Ramos (cell line): ENCODE measurements around the gene PRDM11.

Source experiments
- in situ Hi-C: fragments of 300-500 bp; cut with MboI; formaldehyde crosslinking; loops from one replicate; pipeline ENCODE4 v1.14.3; 2022; ENCODE audit warnings: low sequenced_read_pairs; ENCODE audit not compliant: unreplicated experiment

The PRDM11 gene

GRCh38 chr11:45155627-45156180, 9.3 kb downstream of the PRDM11 start:
- in situ Hi-C loops = no loop called here

GRCh38 chr11:45156201-45156600, 9.8 kb downstream of the PRDM11 start:
- in situ Hi-C loops = no loop called here

- in situ Hi-C loops = no loop called here
These were observed 10.3 kb downstream of the PRDM11 start for GRCh38 chr11:45156741-45157140.

GRCh38 chr11:45157247-45158209, 11.1 kb downstream of the PRDM11 start:
- in situ Hi-C loops = no loop called here

GRCh38 chr11:45158210-45158731, 11.8 kb downstream of the PRDM11 start:
- in situ Hi-C loops = no loop called here

GRCh38 chr11:45158891-45159605, 12.6 kb downstream of the PRDM11 start:
- in situ Hi-C loops = no loop called here

GRCh38 chr11:45159781-45160365, 13.4 kb downstream of the PRDM11 start:
- in situ Hi-C loops = no loop called here

GRCh38 chr11:45161252-45162063, 15.0 kb downstream of the PRDM11 start:
- in situ Hi-C loops = no loop called here

- in situ Hi-C loops = no loop called here
These were observed 15.6 kb downstream of the PRDM11 start for GRCh38 chr11:45162064-45162375.

GRCh38 chr11:45162916-45163879, 16.8 kb downstream of the PRDM11 start:
- in situ Hi-C loops = no loop called here

- in situ Hi-C loops = no loop called here
These were observed 17.6 kb downstream of the PRDM11 start for GRCh38 chr11:45163956-45164575.

- in situ Hi-C loops = no loop called here
These were observed 18.9 kb downstream of the PRDM11 start for GRCh38 chr11:45165386-45165785.

GRCh38 chr11:45165806-45166603, 19.6 kb downstream of the PRDM11 start:
- in situ Hi-C loops = no loop called here

- in situ Hi-C loops = no loop called here
These were observed 20.1 kb downstream of the PRDM11 start for GRCh38 chr11:45166604-45166897.

- in situ Hi-C loops = no loop called here
These were observed 20.8 kb downstream of the PRDM11 start for GRCh38 chr11:45167283-45167682.

GRCh38 chr11:45168366-45169130, 22.1 kb downstream of the PRDM11 start:
- in situ Hi-C loops = no loop called here
